Neural crest cell (in vitro differentiated cells): ENCODE measurements around the gene MYT1. TPM values are rescaled to one million over a fixed set of nuclear protein-coding genes. Genes with fewer than 3 reads are reported as not detected.

Source experiments
- DNase-seq: peaks from one replicate; pipeline ENCODE4 v3.0.0; 2021; ENCODE audit warnings: low read depth, mixed read lengths, low spot score
- H3K27ac Mint-ChIP-seq: one replicate; pipeline ENCODE4 v1.8.0; 2021; ENCODE audit warnings: mild to moderate bottlenecking, mixed read lengths; ENCODE audit not compliant: unreplicated experiment
- H3K27me3 Mint-ChIP-seq: 2 replicates; pipeline ENCODE4 v1.8.0; 2021; ENCODE audit warnings: low read depth, mild to moderate bottlenecking, mixed read lengths
- H3K36me3 Mint-ChIP-seq: 2 replicates; pipeline ENCODE4 v1.8.0; 2021; ENCODE audit warnings: low read depth, mild to moderate bottlenecking, mixed read lengths
- H3K4me1 Mint-ChIP-seq: 2 replicates; pipeline ENCODE4 v1.8.0; 2021; ENCODE audit warnings: mixed read lengths
- H3K4me3 Mint-ChIP-seq: one replicate; pipeline ENCODE4 v1.8.0; 2021; ENCODE audit warnings: mild to moderate bottlenecking, mixed read lengths
- H3K9me3 Mint-ChIP-seq: 2 replicates; pipeline ENCODE4 v1.8.0; 2021; ENCODE audit warnings: mixed read lengths
- total RNA-seq: library from RNA; stranded (reverse); gene quantifications from 2 replicates; pipeline ENCODE4 v1.2.1, GENCODE V29; 2021
- TF ChIP-seq, protein P1 (sequence below): fragments of 200-600 bp; sonication (generic); conservative IDR thresholded peaks from 2 replicates; pipeline ENCODE4 v1.5.0; 2021; ENCODE audit warnings: antibody characterized with exemption, mild to moderate bottlenecking

MYT1 gene
- total RNA-seq, 1 donor from 2014 or later, result 4.3 TPM

DNA sequence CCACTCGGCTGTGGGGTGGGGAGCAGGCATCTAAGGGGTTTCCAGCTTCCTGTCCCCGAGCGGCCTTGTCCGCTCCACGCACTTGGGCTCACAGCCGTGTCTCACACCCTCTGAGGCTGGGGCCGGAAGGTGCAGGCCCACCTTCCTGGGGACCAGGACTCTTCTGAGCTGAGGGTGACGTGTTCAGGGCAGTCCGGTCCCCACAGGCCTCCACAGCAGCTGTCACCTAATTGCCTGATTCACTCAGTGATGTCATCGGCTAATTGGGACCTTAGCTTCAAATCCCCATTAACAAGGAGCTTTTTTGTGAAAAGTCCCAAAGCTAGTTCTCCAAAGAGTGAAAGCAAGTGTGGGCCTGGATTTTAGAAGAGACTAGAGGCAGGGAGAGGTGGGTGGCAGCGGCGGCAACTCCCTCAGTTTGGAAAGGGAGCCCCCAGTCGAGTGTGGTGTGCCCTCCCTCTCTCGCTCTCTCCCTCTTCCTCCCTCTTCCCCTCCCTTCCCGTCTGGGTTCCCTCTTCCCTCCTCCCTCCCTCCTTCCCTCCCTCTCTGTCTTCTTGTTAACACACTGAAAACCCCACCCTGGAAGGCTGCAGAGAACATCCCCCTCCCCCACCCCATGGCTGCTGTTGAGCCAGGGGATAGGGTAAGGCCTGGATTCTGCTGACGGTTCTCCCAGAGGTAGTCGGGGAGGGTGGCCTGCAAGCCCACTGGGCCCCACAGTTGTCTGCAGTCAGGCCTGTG is 39.0 kb downstream of the MYT1 start:
- Mint-ChIP-seq H3K27me3 (no peaks in the 10 kb centered on the region), H3K27ac (no peak overlapping the region)

DNA sequence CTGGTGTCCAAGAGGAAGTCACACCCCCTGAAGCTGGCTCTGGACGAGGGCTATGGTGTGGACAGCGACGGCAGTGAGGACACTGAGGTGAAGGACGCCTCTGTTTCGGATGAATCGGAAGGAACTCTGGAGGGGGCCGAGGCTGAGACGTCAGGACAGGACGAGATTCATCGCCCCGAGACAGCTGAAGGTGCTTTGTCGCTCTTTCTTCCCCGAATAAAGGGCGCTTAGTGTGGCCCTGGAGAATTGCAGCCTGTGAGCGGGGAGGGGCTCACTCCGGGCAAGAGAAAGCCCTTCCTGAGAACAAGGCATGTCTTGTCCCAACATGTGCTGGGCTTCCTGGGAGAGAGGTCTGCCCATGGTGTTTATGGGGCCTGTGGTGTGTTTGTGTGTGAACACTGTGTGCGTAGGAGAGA is 41.4 kb downstream of the MYT1 start:
- Mint-ChIP-seq H3K27ac (peak overlapping the region; percentile 97), H3K36me3 (peaks cover 3% of the 10 kb centered on the region), H3K9me3 (no peaks in the 10 kb centered on the region), H3K27me3 (no peaks in the 10 kb centered on the region), H3K4me1 (peaks cover 21% of the 10 kb centered on the region), H3K4me3 (peak overlapping the region; percentile 32)
- DNase-seq, result peak; percentile 40
- TF ChIP-seq, protein P1, sequence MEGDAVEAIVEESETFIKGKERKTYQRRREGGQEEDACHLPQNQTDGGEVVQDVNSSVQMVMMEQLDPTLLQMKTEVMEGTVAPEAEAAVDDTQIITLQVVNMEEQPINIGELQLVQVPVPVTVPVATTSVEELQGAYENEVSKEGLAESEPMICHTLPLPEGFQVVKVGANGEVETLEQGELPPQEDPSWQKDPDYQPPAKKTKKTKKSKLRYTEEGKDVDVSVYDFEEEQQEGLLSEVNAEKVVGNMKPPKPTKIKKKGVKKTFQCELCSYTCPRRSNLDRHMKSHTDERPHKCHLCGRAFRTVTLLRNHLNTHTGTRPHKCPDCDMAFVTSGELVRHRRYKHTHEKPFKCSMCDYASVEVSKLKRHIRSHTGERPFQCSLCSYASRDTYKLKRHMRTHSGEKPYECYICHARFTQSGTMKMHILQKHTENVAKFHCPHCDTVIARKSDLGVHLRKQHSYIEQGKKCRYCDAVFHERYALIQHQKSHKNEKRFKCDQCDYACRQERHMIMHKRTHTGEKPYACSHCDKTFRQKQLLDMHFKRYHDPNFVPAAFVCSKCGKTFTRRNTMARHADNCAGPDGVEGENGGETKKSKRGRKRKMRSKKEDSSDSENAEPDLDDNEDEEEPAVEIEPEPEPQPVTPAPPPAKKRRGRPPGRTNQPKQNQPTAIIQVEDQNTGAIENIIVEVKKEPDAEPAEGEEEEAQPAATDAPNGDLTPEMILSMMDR, result no peak

More for the DNA sequence above, 39.0 kb downstream of the MYT1 start:
- peaks cover 13% of the 10 kb centered on the region for H3K4me1 Mint-ChIP-seq
- DNase-seq, result no peak
- H3K36me3 Mint-ChIP-seq, result peaks cover 3% of the 10 kb centered on the region
- no peak overlapping the region for H3K4me3 Mint-ChIP-seq
- TF ChIP-seq, protein P1, result no peak
- no peaks in the 10 kb centered on the region for H3K9me3 Mint-ChIP-seq

- Mint-ChIP-seq H3K27me3 (no peaks in the 10 kb centered on the region), H3K9me3 (no peaks in the 10 kb centered on the region), H3K36me3 (no peaks in the 10 kb centered on the region), H3K4me3 (no peak overlapping the region), H3K4me1 (peaks cover 31% of the 10 kb centered on the region), H3K27ac (no peak overlapping the region)
- TF ChIP-seq, protein P1, result no peak
- no peak for DNase-seq
These were observed 42.4 kb downstream of the MYT1 start for GRCh38 chr20:64206614-64207013.

DNA sequence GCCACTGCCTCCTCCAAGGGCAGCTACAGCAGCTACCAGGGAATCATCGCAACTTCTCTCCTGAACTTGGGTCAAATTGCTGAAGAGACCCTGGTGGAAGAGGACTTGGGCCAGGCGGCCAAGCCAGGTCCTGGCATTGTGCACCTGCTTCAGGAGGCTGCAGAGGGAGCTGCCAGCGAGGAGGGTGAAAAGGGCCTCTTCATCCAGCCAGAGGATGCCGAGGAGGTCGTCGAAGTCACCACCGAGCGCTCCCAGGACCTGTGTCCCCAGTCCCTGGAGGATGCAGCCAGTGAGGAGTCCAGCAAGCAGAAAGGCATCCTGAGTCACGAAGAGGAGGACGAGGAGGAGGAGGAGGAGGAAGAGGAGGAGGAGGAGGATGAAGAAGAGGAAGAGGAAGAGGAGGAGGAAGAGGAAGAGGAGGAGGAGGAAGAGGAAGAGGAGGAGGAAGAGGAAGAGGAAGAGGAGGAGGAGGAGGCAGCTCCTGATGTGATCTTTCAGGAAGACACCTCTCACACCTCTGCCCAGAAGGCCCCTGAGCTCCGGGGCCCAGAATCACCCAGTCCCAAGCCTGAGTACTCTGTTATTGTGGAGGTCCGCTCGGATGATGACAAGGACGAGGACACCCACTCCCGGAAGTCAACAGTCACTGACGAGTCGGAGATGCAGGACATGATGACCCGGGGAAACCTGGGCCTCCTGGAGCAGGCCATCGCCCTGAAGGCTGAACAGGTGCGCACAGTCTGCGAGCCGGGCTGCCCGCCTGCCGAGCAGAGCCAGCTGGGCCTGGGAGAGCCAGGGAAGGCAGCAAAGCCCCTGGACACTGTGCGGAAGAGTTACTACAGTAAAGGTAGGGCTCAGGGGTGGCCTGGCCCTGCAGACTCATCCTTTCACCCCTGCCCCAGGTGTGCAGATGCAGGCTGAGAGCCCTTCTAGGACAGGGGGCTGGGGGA is 43.7 kb downstream of the MYT1 start:
- peak overlapping the region; percentile 85 for H3K27ac Mint-ChIP-seq
- no peaks in the 10 kb centered on the region for H3K27me3 Mint-ChIP-seq
- DNase-seq, result no peak
- TF ChIP-seq, protein P1, result no peak
- H3K36me3 Mint-ChIP-seq, result no peaks in the 10 kb centered on the region
- H3K4me3 Mint-ChIP-seq, result no peak overlapping the region
- H3K9me3 Mint-ChIP-seq, result no peaks in the 10 kb centered on the region
- H3K4me1 Mint-ChIP-seq, result peaks cover 37% of the 10 kb centered on the region

- no peaks in the 10 kb centered on the region for H3K27me3 Mint-ChIP-seq
- DNase-seq, result no peak
- no peaks in the 10 kb centered on the region for H3K36me3 Mint-ChIP-seq
- peak overlapping the region; percentile 8 for H3K27ac Mint-ChIP-seq
- H3K9me3 Mint-ChIP-seq, result no peaks in the 10 kb centered on the region
- TF ChIP-seq, protein P1, result no peak
- H3K4me1 Mint-ChIP-seq, result peaks cover 35% of the 10 kb centered on the region
- H3K4me3 Mint-ChIP-seq, result no peak overlapping the region
These were observed 44.9 kb downstream of the MYT1 start for GRCh38 chr20:64209148-64209547.
